Esophagus muscularis mucosa (tissue), 4 donors: ENCODE results near the gene ZIC5. TPM values are rescaled to one million over a fixed set of nuclear protein-coding genes. Genes with fewer than 3 reads are reported as not detected.

ENCODE experiments used
- DNase-seq: peaks from one replicate; pipeline ENCODE4 v3.0.0-alpha.2; 2017; ENCODE audit errors: extremely low spot score
- H3K27ac ChIP-seq, 4 donors: fragments of 200-600 bp; sonication (generic); replicated peaks in 1 of 4; 1 replicate in 3 of 4; 2 replicates in 1 of 4; pipeline ENCODE4 v1.5.1; 2016 to 2019; ENCODE audit warnings: mild to moderate bottlenecking in 1 of 4
- H3K27me3 ChIP-seq, 4 donors: fragments of 200-600 bp; sonication (generic); one replicate each; pipeline versions ENCODE4 v1.5.1 to v1.6.0; 2016 to 2019
- H3K36me3 ChIP-seq, 4 donors: fragments of 200-600 bp; sonication (generic); one replicate each; pipeline ENCODE4 v1.5.1; 2016 to 2019
- H3K4me1 ChIP-seq, 4 donors: fragments of 200-600 bp; sonication (generic); one replicate each; pipeline ENCODE4 v1.5.1; 2016 to 2019
- H3K4me3 ChIP-seq, 4 donors: fragments of 200-600 bp; sonication (generic); 1 replicate in 2 of 4; 2 replicates in 2 of 4; pipeline ENCODE4 v1.5.1; 2016 to 2019; ENCODE audit warnings: mild to moderate bottlenecking in 4 of 4, moderate library complexity in 1 of 4
- H3K9me3 ChIP-seq, 4 donors: fragments of 200-600 bp; sonication (generic); 1 replicate in 3 of 4; 2 replicates in 1 of 4; pipeline ENCODE4 v1.5.1; 2016 to 2019
- EP300 ChIP-seq: sonication (generic); formaldehyde crosslinking; IDR thresholded peaks from one replicate; pipeline ENCODE4 v1.6.1; 2017; ENCODE audit warnings: antibody characterized with exemption
- POLR2A ChIP-seq: fragments of 450-650 bp; IDR thresholded peaks from one replicate; pipeline ENCODE4 v1.6.1; 2017; ENCODE audit warnings: antibody characterized with exemption, moderate library complexity, mild to moderate bottlenecking, low read depth
- POLR2AphosphoS5 ChIP-seq, 2 donors: sonication (generic); formaldehyde crosslinking; IDR thresholded peaks; one replicate each; pipeline ENCODE4 v1.6.1; 2017; ENCODE audit warnings: antibody characterized with exemption in 2 of 2
- WGBS: methylation state at CpG from one replicate; pipeline ENCODE4 v1.1.5; 2018; 5-methylcytosine and 5-hydroxymethylcytosine counted together
- intact Hi-C: fragments of 100-400 bp; cut with DNase I; formaldehyde crosslinking; loops from one replicate; pipeline ENCODE4 v1.15.1; 2023
- total RNA-seq, 4 donors: library from RNA; depleted of rRNA; stranded (reverse); fragments of >200 nt; gene quantifications; one replicate each; pipeline versions ENCODE4 v1.1.0 to v1.2.1, GENCODE V29; 2016
- TF ChIP-seq, protein P1 (sequence below), 3 experiments: fragments of 200-600 bp in 2 of 3; fragments of 450-650 bp in 1 of 3; sonication (generic) in 2 of 3; IDR thresholded peaks; one replicate each; pipeline ENCODE4 v1.5.1; 2017 to 2019; ENCODE audit warnings: antibody characterized with exemption in 3 of 3, mild to moderate bottlenecking in 2 of 3, moderate library complexity in 1 of 3

Gene ZIC5
- total RNA-seq, 4 donors from 2014 or later: not detected

DNA sequence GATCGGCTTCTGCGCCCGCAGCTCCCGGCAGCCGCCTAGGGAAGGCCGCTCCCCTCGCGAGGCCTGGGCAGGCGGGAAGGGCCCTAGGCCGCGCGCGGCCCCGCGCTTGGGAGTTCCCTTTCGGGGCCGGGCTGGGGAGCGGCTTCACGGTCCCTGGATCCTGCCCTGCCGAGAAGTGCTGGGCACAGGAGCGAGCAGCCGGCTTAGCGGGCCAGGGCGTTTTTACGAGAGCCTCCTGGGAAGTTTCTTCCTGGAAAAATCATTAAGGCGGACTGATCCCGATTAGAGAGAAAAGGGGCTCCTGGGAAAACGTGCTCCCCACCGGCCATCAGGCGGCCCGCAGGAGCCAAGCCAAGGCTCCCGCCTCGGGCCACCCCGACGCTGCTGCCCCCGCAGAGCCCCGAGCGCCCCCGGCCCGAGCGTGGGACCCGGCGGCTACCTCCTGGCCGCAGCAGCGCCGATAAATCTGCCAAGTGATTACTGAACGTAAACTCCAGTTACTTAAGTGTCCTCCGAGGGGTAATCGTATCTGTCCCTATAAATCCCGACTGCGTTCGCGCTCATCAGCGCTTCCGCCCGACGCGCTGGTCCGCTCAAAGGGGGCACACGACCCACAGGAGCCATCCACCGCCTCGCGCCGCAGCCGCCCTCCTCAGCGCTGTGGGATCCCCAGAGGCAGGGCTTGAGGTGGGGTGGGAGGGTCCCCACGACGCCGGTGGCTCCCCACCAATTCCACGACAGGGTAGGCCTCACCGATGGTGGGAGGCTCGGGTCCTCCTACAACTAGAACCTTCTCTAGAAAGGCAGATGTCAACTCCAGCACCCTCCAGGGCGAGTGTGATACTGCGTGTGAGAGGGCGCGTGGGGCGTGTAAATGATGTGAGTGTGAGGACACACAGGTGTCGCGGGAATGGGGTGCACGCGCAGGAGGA is 2.8 kb downstream of the ZIC5 start:
- intact Hi-C loops: no loop called here
- DNase-seq: no peak
- Histone ChIP-seq H3K4me3 (peak overlapping the region; percentile 41 to 54 (median 46)), H3K4me1 (peaks cover 33 to 47% (median 39%) of the 10 kb centered on the region in 4 donors), H3K27me3 (peaks cover 30 to 100% (median 73%) of the 10 kb centered on the region in 4 donors), H3K36me3 (no peaks in the 10 kb centered on the region), H3K27ac (no peak overlapping the region), H3K9me3 (no peaks in the 10 kb centered on the region)
- no peak for TF ChIP-seq POLR2A
- TF ChIP-seq EP300: no peak
- TF ChIP-seq POLR2AphosphoS5 (IDR thresholded peaks at IDR 0.05): no peak
- TF ChIP-seq, protein P1, sequence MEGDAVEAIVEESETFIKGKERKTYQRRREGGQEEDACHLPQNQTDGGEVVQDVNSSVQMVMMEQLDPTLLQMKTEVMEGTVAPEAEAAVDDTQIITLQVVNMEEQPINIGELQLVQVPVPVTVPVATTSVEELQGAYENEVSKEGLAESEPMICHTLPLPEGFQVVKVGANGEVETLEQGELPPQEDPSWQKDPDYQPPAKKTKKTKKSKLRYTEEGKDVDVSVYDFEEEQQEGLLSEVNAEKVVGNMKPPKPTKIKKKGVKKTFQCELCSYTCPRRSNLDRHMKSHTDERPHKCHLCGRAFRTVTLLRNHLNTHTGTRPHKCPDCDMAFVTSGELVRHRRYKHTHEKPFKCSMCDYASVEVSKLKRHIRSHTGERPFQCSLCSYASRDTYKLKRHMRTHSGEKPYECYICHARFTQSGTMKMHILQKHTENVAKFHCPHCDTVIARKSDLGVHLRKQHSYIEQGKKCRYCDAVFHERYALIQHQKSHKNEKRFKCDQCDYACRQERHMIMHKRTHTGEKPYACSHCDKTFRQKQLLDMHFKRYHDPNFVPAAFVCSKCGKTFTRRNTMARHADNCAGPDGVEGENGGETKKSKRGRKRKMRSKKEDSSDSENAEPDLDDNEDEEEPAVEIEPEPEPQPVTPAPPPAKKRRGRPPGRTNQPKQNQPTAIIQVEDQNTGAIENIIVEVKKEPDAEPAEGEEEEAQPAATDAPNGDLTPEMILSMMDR (IDR thresholded peaks at IDR 0.05): no peak
- 4% methylated on average over 18 of the region's 81 CpGs for WGBS

DNA sequence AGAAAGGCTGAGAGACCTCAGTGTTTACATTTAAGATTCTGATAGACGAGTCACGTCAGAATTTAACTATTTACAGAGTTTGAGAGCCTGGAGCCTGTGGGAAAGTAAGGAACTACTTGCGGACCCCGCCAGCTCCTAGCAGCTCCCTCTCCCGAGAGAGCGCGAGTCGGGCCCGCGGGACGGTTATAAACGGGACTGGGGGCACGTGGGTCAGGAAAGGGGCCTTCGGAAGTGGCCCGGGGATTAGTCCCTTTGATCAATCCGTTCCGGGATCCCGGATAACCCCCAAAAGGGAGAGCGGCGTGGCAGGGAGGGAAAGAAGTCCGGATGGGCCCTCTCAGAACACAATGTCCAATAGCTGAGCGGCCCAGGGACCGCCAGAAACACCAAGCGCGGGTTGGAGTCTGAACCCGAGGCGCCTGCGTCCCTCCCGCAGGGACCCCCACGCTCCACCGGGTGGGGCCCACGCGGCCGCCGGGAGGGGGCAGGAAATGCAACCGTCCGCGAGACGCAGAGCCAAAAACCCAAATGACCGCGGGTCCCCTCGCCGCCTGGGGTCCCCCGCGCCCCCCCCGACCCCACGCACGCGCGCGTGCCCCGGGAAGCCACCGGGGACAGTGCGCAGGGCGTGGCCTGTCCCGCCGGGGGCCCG is 3.6 kb downstream of the ZIC5 start:
- Histone ChIP-seq H3K4me1 (peaks cover 33 to 47% (median 39%) of the 10 kb centered on the region in 4 donors), H3K27me3 (peaks cover 30 to 100% (median 69%) of the 10 kb centered on the region in 4 donors), H3K9me3 (no peaks in the 10 kb centered on the region), H3K36me3 (no peaks in the 10 kb centered on the region), H3K27ac (no peak overlapping the region), H3K4me3 (peak overlapping the region; percentile 41 to 47 (median 45))
- WGBS: 16% methylated on average over 11 of the region's 58 CpGs
- DNase-seq: no peak
- TF ChIP-seq, protein P1 (IDR thresholded peaks at IDR 0.05): no peak
- TF ChIP-seq EP300 (no peak), POLR2A (no peak), POLR2AphosphoS5 (IDR thresholded peaks at IDR 0.05) (no peak)
- intact Hi-C loops: no loop called here

DNA sequence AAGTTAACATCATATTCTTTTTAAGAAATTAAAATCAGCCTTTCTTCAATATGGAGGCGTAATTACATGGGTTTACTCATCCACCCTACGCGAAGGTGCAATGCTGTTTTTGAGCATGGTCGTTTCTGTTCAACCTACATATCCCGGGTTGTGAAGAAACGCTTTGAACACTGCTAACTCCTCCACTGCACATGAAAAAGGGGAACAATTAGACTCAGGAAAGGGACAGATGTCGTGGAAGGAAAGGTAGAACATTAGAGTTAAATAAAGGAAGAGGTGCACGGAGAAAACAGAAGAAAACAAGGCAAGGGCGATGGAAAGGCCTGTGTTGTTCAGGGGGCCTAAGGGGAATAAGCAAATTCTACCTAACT is 4.1 kb downstream of the ZIC5 start:
- H3K4me3 ChIP-seq: no peak overlapping the region
- H3K36me3 ChIP-seq: no peaks in the 10 kb centered on the region
- H3K4me1 ChIP-seq: peaks cover 33 to 47% (median 39%) of the 10 kb centered on the region in 4 donors
- 66% methylated on average over 9 of the region's 9 CpGs for WGBS
- intact Hi-C loops: no loop called here
- no peak for DNase-seq
- H3K27me3 ChIP-seq: peaks cover 30 to 100% (median 68%) of the 10 kb centered on the region in 4 donors
- H3K27ac ChIP-seq: no peak overlapping the region
- H3K9me3 ChIP-seq: no peaks in the 10 kb centered on the region
- no peak for TF ChIP-seq POLR2A
- TF ChIP-seq, protein P1 (IDR thresholded peaks at IDR 0.05): no peak
- no peak for TF ChIP-seq POLR2AphosphoS5 (IDR thresholded peaks at IDR 0.05)
- TF ChIP-seq EP300: no peak

DNA sequence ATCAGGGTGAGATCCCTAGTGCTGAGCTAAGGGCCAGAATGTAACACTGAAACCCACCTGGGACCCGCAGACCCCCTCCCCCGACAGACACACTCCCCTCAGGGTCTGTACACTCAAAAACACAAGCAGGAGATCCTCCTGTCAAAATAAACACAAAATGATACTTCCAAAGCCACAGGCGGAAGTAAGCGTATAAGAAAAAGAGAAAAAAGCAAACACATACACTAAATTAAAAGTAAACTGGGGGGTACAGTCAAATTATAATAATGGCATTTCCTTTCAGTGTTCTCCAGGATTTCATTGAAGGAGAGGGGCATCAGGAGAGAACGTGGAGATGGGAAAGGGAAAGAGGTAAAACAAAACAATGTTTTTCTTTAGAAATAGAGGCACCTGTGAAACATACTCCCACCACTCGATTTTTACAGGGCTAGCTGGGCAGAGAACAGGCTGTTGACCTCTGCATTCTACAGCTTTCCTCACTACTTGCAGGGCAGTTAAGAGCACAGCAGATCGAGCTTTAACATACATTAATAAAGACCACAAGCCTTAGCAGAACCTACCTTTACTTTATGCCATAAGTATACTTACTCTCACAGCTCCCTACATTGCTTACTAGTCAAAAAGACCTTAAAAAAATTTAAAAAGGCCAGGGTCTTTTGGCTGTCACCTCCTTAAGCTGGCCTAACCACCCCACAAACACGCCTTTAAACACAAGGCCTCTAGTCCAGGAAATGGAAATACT is 5.3 kb downstream of the ZIC5 start:
- H3K4me1 ChIP-seq: peaks cover 27 to 34% (median 32%) of the 10 kb centered on the region in 4 donors
- DNase-seq: no peak
- no peak for TF ChIP-seq EP300
- TF ChIP-seq POLR2AphosphoS5 (IDR thresholded peaks at IDR 0.05): no peak
- TF ChIP-seq POLR2A: no peak
- TF ChIP-seq, protein P1 (IDR thresholded peaks at IDR 0.05): no peak
- peaks cover 21 to 100% (median 64%) of the 10 kb centered on the region in 4 donors for H3K27me3 ChIP-seq
- H3K36me3 ChIP-seq: no peaks in the 10 kb centered on the region
- 67% methylated on average over 8 of the region's 8 CpGs for WGBS
- no peak overlapping the region for H3K27ac ChIP-seq
- no peaks in the 10 kb centered on the region for H3K9me3 ChIP-seq
- no peak overlapping the region for H3K4me3 ChIP-seq
- intact Hi-C loops: no loop called here
